Activated CD4-positive, alpha-beta T cell treated with anti-CD3 and anti-CD28 coated beads for 1 hour (primary cell): ENCODE measurements around the gene TMEM143.

Source experiments
- DNase-seq: peaks from one replicate; pipeline ENCODE4 v3.0.0-alpha.2; 2020

The TMEM143 gene

DNA sequence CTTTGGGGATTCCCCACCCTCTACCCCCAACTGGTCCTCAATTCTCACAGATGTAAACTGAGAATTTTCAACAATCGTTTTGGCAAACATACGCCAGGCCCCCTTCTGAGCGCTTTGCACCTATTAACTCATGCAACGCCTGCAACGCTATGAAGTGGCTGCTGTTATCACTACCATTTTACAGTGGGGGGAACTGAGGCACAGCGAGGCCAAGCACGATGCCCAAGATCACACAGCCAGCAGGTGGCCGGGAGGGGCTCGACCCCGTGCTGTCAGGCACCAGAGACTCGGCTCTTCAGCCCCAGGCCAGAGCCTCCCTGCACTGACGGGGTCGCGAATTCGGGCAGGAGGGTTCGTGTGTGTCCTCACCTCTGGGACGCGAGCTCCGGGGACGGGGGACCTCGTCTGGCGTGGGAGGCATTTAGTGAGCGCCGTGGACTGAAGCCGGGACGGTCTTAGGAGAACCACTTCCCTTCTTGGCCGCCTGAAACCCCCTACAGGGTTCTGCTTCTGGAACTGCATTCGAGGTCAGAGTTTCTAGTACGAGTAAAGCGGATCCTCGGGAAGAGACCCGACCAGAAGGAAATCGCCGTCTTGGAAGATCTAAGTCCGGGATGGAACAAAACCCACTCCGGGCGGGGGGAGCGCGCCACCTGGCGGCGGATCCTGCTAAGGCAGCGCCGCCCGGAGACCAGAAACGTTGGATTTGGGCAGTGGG, 72.8 kb downstream of the TMEM143 start:
- peak; percentile 51 for DNase-seq

- DNase-seq: no peak
These were observed 73.4 kb downstream of the TMEM143 start for GRCh38 chr19:48290401-48290770.

- no peak for DNase-seq
These were observed 76.0 kb downstream of the TMEM143 start for GRCh38 chr19:48287748-48288147.

- no peak for DNase-seq
These were observed 78.8 kb downstream of the TMEM143 start for GRCh38 chr19:48284896-48285295.

DNA sequence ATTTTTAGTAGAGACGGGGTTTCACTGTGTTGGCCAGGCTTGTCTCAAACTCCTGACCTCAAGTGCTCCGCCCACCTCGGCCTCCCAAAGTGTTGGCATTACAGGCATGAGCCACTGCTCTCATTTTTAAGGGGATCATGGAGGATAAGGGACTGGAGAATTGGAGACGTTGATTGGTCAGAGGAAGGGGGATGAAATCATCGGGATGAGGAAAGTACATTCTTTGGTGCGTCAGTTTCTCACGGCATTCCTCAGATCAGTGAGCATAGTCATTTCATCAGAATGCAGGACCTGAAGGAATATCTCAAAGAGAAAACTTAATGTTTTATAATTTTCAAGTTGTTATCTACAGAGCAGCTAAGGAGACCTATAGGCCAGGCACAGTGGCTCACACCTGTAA, 79.8 kb downstream of the TMEM143 start:
- no peak for DNase-seq
